Measurements from ENCODE around the gene SLC35F3.
"Not testable (repeated sequence)": the region's sequence is repeated elsewhere in the genome, so short reads cannot be mapped to it uniquely, and the experiment has no call there.

The SLC35F3 gene

DNA sequence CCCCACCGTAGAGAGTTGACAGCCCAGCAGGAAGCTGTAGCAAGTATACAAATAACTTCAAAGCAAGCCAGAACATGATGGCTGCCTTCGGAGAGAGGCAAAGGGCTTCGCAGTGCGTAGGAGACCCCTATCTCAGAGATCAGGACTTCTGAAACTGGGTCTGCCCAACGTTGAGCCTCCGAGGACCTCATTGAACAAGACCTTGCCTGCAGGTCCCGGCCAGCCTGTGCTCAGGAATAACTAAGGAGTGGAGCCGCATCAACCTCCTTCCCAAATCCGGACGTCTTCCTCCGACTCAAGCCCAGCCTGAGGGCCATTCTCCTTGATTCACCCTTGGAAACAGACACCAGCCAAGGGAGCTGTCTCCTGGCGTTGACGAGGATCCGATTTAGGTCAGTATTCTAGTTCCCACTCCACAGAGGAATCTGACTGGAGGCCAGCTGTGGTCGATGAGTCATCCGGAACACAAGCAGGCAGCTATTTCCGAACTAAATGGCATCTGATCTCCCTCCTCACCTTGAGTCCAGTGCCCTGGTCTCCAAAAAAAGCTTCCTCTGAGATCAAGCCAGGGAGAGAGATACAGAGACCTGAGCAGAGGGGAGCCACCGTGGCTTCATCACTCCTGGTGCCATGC, 302.3 kb downstream of the SLC35F3 start:
- no peak for DNase-seq

GRCh38 chr1:234208351-234208750, 303.9 kb downstream of the SLC35F3 start:
- DNase-seq: no peak

DNA sequence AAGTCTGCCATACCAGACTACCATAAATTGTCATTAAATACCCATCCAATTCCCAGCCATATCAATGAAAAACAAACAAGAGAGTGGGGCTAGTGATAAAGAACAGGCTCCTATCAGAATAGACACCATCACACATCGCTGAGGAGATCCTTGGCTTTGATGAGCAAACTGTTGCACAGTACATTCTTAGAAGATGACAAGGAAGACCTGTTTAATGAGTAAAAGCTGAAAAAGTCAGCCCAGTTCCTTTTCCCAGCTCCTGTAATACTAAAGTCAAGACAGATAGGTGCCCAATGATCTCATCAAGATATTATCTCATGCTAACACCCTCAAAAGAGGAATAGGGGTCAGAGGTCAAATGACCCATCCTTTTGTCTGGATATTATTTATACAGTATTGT, 304.3 kb downstream of the SLC35F3 start:
- DNase-seq: no peak

GRCh38 chr1:234210429-234210828, 306.0 kb downstream of the SLC35F3 start:
- not testable (repeated sequence) for DNase-seq

DNA sequence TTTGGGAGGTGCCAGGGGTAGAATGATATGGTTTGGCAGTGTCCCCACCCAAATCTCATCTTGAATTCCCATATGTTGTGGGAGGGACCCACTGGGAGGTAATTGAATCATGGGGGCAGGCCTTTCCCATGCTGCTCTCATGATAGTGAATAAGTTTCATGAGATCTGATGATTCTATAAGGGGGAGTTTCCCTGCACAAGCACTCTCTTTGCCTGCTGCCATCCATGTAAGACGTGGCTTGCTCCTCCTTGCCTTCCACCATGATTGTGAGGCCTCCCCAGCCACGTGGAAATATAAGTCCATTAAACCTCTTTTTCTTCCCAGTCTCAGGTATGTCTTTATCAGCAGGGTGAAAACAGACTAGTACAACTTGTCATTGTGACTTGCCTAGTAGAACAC, 307.4 kb downstream of the SLC35F3 start:
- DNase-seq: not testable (repeated sequence)

DNA sequence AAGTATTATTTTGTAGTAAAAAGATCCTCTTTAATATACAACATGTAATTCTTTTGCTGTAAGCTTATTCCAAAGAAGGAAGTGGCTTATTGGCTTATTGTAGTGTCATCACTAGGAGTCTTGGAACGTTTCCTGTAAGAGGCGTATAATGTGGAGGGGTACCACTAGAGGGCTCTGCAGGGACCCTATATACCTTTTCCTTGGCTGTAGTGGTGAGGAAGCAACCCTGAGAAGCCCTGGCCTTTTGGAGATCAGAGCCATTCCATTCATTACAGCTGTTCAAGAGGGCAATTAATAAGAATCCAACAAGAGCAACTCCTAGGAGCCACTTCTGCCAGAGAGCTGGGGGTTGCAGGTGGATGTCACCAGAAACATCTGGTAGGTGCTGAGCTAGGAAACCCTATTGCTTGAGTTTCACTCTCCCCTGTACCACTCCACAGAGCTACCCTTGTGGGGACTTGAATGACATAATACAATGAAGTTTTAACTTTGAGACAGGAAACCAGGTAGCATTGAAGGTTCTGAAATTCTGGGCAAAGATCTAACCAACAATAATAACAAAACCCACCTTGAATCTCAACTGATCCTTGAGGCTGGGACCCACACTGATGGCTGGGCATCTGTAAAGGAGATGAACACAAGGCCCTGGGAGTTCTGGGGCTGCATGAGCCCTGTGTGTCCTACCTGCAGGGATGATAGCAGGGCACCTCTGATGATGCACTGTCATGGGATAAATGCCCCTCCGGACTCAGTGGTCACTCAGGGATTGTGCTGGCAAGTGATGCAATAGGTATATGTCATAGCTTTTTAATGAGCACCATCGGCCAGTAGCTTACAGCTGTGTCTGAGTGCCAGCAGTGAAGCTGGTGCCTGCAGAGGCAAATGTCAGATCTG, 308.5 kb downstream of the SLC35F3 start:
- DNase-seq: no peak

GRCh38 chr1:234213658-234214128, 309.2 kb downstream of the SLC35F3 start:
- DNase-seq: no peak

- DNase-seq: no peak
Measured at GRCh38 chr1:234214129-234214910, 309.8 kb downstream of the SLC35F3 start.

DNA sequence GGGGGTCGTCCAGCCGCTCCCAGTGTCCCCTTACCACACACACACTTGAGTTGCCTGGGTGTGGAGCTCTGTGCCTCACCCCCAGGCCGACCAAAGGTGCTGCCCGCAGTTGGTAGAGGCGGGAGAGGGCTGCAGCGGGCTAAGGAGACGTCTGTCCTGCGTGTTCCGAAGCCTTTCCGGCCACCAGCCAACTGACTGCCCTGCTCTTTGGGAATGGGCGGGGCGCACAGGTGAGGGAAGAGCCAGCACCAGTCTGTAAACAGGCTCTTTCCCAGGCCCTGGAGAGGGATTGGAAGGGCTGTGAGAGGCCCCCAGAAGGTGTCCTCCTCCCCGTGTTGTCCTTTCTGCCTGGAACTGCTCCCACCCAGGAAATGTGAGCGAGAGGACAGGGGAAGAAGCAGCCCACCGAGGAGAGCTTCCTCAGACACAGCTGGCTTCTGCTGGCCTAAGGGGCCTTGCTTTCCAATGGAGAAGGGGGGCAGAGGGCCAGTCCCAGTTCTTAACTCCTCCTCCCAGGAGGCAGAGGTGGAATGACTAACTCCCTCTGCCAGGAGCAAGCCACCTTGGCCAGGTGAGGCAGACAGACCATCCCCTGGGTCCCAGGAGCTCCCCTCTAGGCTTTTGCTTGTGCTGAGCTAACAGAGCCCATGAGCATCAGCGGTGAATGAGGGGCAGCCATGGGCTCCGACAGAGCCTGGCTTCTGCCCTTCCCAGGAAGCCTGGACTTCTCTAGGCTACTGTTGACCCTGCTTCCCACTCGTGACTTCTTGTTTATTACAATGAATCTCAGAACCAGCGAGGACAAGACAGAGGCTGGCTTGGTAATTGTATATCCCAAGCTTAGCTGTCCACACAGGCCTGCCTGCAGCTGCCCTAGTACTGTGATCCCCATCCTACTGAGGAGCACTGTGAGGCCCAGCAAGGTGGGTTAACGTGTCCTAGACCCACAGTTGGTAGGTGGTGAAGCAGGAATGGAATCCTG, 310.7 kb downstream of the SLC35F3 start:
- no peak for DNase-seq

GRCh38 chr1:234216116-234216703, 311.7 kb downstream of the SLC35F3 start:
- DNase-seq: no peak

DNA sequence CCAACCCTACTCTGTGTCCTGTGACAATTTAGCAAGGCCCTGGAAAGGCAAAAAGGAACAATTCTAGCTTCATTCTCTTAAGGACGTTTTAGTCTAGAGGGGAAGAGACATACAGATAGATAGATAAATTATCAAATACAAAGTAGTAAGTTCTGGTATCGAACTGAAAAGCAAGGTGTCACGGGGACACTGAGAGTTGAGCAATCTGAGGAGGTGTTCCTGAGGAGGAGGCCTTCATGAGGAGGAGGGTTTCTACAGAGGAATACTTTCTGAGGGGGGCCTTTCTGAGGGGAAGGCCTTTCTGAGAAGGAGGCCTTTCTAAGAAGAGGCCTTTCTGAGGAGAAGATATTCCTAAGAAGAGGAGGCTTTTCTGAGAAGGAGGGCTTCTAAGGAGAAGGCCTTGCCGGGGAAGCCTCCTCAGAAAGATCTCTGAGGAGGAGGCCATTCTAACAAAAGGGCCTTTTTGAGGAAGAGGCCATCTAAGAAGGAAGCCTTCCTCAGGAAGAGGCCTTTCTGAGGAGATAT, 312.9 kb downstream of the SLC35F3 start:
- no peak for DNase-seq

GRCh38 chr1:234218078-234218477, 313.6 kb downstream of the SLC35F3 start:
- DNase-seq: no peak

- no peak for DNase-seq
Measured at GRCh38 chr1:234219711-234220110, 315.2 kb downstream of the SLC35F3 start.

DNA sequence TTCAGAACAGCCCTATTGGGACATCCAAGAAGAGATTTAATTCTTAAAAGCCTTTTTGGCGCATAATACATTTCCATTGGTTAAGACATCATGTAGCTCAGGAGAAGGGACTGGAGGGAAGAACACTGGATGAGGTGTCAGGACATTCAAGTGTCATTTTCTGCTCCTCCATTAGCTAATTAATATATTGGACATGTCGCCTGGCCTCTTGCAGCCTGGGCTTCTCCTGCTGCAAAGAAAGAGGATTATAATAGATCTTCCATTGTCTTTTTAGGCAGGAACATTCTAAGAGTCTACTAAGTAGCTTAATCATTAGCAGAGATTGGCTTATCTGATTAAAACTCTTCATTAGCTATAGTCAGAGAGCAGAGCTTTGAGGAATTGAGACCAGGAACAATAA, 317.1 kb downstream of the SLC35F3 start:
- no peak for DNase-seq

GRCh38 chr1:234222561-234223280, 318.2 kb downstream of the SLC35F3 start:
- DNase-seq: no peak

GRCh38 chr1:234226113-234226818, 321.8 kb downstream of the SLC35F3 start:
- no peak for DNase-seq

GRCh38 chr1:234226819-234227165, 322.3 kb downstream of the SLC35F3 start:
- no peak for DNase-seq

- DNase-seq: no peak
Measured at GRCh38 chr1:234229581-234230387, 325.3 kb downstream of the SLC35F3 start.

DNA sequence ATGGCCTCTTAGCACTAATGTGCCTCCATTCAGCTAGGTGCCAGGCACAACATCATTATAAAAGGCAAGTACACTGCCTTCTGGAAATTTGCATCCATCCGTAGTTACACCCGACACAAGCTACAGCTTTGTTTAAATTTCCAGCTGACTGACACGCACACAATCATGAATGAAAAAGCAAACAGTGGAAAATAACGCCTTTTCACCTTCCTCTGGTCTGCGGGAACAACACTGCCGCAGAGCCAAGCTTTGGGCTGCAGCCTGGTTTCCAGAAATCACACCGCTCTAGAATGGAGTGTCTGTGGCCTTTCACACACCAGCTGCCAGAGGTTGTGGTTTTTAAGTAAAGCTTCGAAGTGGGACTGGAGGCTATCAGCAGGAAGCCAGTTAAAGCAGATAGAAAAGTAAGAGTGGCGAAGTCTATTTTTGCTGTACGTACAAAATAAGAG, 326.0 kb downstream of the SLC35F3 start:
- no peak for DNase-seq
